Ishikawa (cell line): ENCODE results near the gene PTH2R.

Source experiments
- CEBPB ChIP-seq: IDR thresholded peaks from 2 replicates; pipeline ENCODE4 v1.6.1; 2012
- CREB1 ChIP-seq: IDR thresholded peaks from 2 replicates; pipeline ENCODE4 v1.6.1; 2012; ENCODE audit warnings: low read depth
- EGR1 ChIP-seq: IDR thresholded peaks from 2 replicates; pipeline ENCODE4 v1.6.1; 2012
- EP300 ChIP-seq: IDR thresholded peaks from 2 replicates; pipeline ENCODE4 v1.6.1; 2012; ENCODE audit warnings: borderline replicate concordance
- FOXM1 ChIP-seq: IDR thresholded peaks from 2 replicates; pipeline ENCODE4 v1.6.1; 2012; ENCODE audit warnings: low read depth, borderline replicate concordance
- MAX ChIP-seq: IDR thresholded peaks from 2 replicates; pipeline ENCODE4 v1.6.1; 2012
- NFIC ChIP-seq: IDR thresholded peaks from 2 replicates; pipeline ENCODE4 v1.6.1; 2012
- RAD21 ChIP-seq: IDR thresholded peaks from 2 replicates; pipeline ENCODE4 v1.6.1; 2012; ENCODE audit warnings: low read depth
- REST ChIP-seq: IDR thresholded peaks from 2 replicates; pipeline ENCODE4 v1.6.1; 2012; ENCODE audit warnings: low read depth, mild to moderate bottlenecking
- TAF1 ChIP-seq: IDR thresholded peaks from 2 replicates; pipeline ENCODE4 v1.6.1; 2012; ENCODE audit warnings: low read depth, mild to moderate bottlenecking
- TCF12 ChIP-seq: IDR thresholded peaks from 2 replicates; pipeline ENCODE4 v1.6.1; 2012; ENCODE audit warnings: low read depth
- TEAD4 ChIP-seq: IDR thresholded peaks from 2 replicates; pipeline ENCODE4 v1.6.1; 2012
- USF1 ChIP-seq: IDR thresholded peaks from 2 replicates; pipeline ENCODE4 v1.6.1; 2012
- YY1 ChIP-seq: IDR thresholded peaks from 2 replicates; pipeline ENCODE4 v1.6.1; 2012; ENCODE audit warnings: low read depth

GRCh38 chr2:208485390-208485789 is 78.8 kb downstream of the PTH2R start:
- TF ChIP-seq EP300 (no peak), FOXM1 (no peak), CREB1 (no peak), EGR1 (no peak), TCF12 (no peak), TAF1 (no peak), MAX (no peak), CEBPB (no peak), REST (no peak), YY1 (no peak), TEAD4 (no peak), USF1 (no peak), RAD21 (no peak), NFIC (no peak)
